AG04449 (cell line): Measurements from ENCODE around the gene CTNNBIP1.

Experiments
- CTCF ChIA-PET: fragments of 350-600 bp; formaldehyde crosslinking; extraction: SDS; loops from one replicate; lab custom pipeline; 2021; ENCODE audit warnings: antibody characterized with exemption; lab: Yijun Ruan, JAX
- POLR2A ChIA-PET: fragments of 400-600, 350-600 bp; formaldehyde crosslinking; extraction: SDS; loops from one replicate; lab custom pipeline; 2020; ENCODE audit warnings: antibody characterized with exemption, inconsistent platforms; lab: Yijun Ruan, JAX
- DNase-seq: peaks from one replicate; pipeline ENCODE4 v3.0.0-alpha.2; 2010; ENCODE audit warnings: low read depth, low spot score
- H3K4me3 ChIP-seq: 2 replicates; pipeline ENCODE4 v1.5.1; 2011; ENCODE audit warnings: low read depth, mild to moderate bottlenecking, control low read depth, low read length
- CTCF ChIP-seq: IDR thresholded peaks from one replicate; pipeline ENCODE4 v1.5.1; 2011; ENCODE audit warnings: mild to moderate bottlenecking, moderate library complexity, low read length, control low read depth, inconsistent platforms; ENCODE audit not compliant: insufficient read depth; ENCODE audit errors: missing control alignments

CTNNBIP1 gene

GRCh38 chr1:9878404-9878803 lies 31.7 kb downstream of the CTNNBIP1 start:
- no peak overlapping the region for H3K4me3 ChIP-seq
- ChIA-PET POLR2A (interaction anchor here (0.8 kb wide), 1 partner anchor 12 kb away, joined by 3 read pairs; no protein-coding TSS in a partner anchor), CTCF (interaction anchor here (0.8 to 31.2 kb wide), 9 partner anchors 4 to 383 kb away, joined by 3 to 502 read pairs (median 6); partner anchors contain the start of genes LZIC and NMNAT1)
- no peak for DNase-seq
- no peak for TF ChIP-seq CTCF

- no peak for DNase-seq
- ChIA-PET POLR2A (interaction anchor here (0.8 kb wide), 1 partner anchor 13 kb away, joined by 3 read pairs; no protein-coding TSS in a partner anchor), CTCF (interaction anchor here (0.8 to 31.2 kb wide), 10 partner anchors 5 to 382 kb away, joined by 3 to 502 read pairs (median 5); partner anchors contain the start of genes LZIC and NMNAT1)
- TF ChIP-seq CTCF = no peak
- H3K4me3 ChIP-seq = no peak overlapping the region
Observed at GRCh38 chr1:9877962-9878361, 32.1 kb downstream of the CTNNBIP1 start.

- POLR2A ChIA-PET = no interaction called here
- no peak overlapping the region for H3K4me3 ChIP-seq
- TF ChIP-seq CTCF = no peak
- CTCF ChIA-PET = interaction anchor here (0.9 to 31.2 kb wide), 15 partner anchors 7 to 553 kb away, joined by 3 to 502 read pairs (median 8); partner anchors contain the start of genes LZIC, NMNAT1 and UBE4B
- DNase-seq = no peak
Observed at GRCh38 chr1:9875636-9876000, 34.5 kb downstream of the CTNNBIP1 start.

- TF ChIP-seq CTCF = peak; percentile 80
- no peak for DNase-seq
- no peak overlapping the region for H3K4me3 ChIP-seq
- ChIA-PET CTCF (interaction anchor here (0.6 to 31.2 kb wide), 36 partner anchors 6 to 554 kb away, joined by 3 to 502 read pairs (median 5); partner anchors contain the start of genes LZIC, NMNAT1 and UBE4B), POLR2A (no interaction called here)
Observed at GRCh38 chr1:9874959-9875635, 35.0 kb downstream of the CTNNBIP1 start.

GRCh38 chr1:9874412-9874811 lies 35.7 kb downstream of the CTNNBIP1 start:
- no peak overlapping the region for H3K4me3 ChIP-seq
- no peak for TF ChIP-seq CTCF
- no peak for DNase-seq
- ChIA-PET CTCF (interaction anchor here (0.6 to 31.2 kb wide), 35 partner anchors 5 to 555 kb away, joined by 3 to 502 read pairs (median 5); partner anchors contain the start of genes LZIC, NMNAT1 and UBE4B), POLR2A (no interaction called here)

GRCh38 chr1:9873992-9874391 lies 36.1 kb downstream of the CTNNBIP1 start:
- ChIA-PET POLR2A (interaction anchor here (1.9 kb wide), 1 partner anchor 69 kb away, joined by 6 read pairs; the partner anchor contains the start of genes LZIC and NMNAT1), CTCF (interaction anchor here (0.7 to 31.2 kb wide), 30 partner anchors 5 to 555 kb away, joined by 3 to 502 read pairs (median 5); partner anchors contain the start of genes LZIC, NMNAT1 and UBE4B)
- no peak overlapping the region for H3K4me3 ChIP-seq

More at GRCh38 chr1:9873992-9874391, 36.1 kb downstream of the CTNNBIP1 start:
- no peak for TF ChIP-seq CTCF
- no peak for DNase-seq
